Activated naive CD4-positive, alpha-beta T cell treated with anti-CD3 and anti-CD28 coated beads, Interleukin-2, amount 10 ng/mL, durations not matched to agents 7 days and 5 days (primary cell): ENCODE results near the gene SOX8.
"Not testable (repeated sequence)": the region's sequence is repeated elsewhere in the genome, so short reads cannot be mapped to it uniquely, and the experiment has no call there.

Experiments used
- CTCF ChIA-PET: fragments of 350-600 bp; sonication (Branson Sonifier 250); formaldehyde crosslinking; loops from one replicate; lab custom pipeline; 2021; ENCODE audit warnings: antibody characterized with exemption; lab: Charles Lee
- DNase-seq: peaks from one replicate; pipeline ENCODE4 v3.0.0-alpha.2; 2020
- H3K27ac Mint-ChIP-seq: one replicate; pipeline ENCODE4 v1.8.0; 2021; ENCODE audit warnings: mild to moderate bottlenecking, moderate library complexity, mixed read lengths
- H3K27me3 Mint-ChIP-seq: one replicate; pipeline ENCODE4 v1.8.0; 2021; ENCODE audit warnings: mild to moderate bottlenecking, mixed read lengths
- H3K36me3 Mint-ChIP-seq: one replicate; pipeline ENCODE4 v1.8.0; 2021; ENCODE audit warnings: mixed read lengths
- H3K4me1 Mint-ChIP-seq: one replicate; pipeline ENCODE4 v1.8.0; 2021; ENCODE audit warnings: mixed read lengths
- H3K4me3 Mint-ChIP-seq: one replicate; pipeline ENCODE4 v1.8.0; 2021; ENCODE audit warnings: mild to moderate bottlenecking, moderate library complexity, mixed read lengths
- H3K9me3 Mint-ChIP-seq: one replicate; pipeline ENCODE4 v1.8.0; 2021; ENCODE audit warnings: mixed read lengths

Gene SOX8

GRCh38 chr16:1021553-1022160 is 40.1 kb downstream of the SOX8 start:
- CTCF ChIA-PET: no interaction called here
- no peak overlapping the region for H3K4me3 Mint-ChIP-seq
- no peak overlapping the region for H3K27ac Mint-ChIP-seq
- H3K4me1 Mint-ChIP-seq: no peaks in the 10 kb centered on the region
- no peaks in the 10 kb centered on the region for H3K36me3 Mint-ChIP-seq
- H3K27me3 Mint-ChIP-seq: peaks cover 12% of the 10 kb centered on the region
- H3K9me3 Mint-ChIP-seq: no peaks in the 10 kb centered on the region
- DNase-seq: no peak

GRCh38 chr16:1022466-1022865 is 40.9 kb downstream of the SOX8 start:
- Mint-ChIP-seq H3K4me1 (no peaks in the 10 kb centered on the region), H3K27ac (no peak overlapping the region), H3K4me3 (no peak overlapping the region), H3K27me3 (peaks cover 18% of the 10 kb centered on the region), H3K36me3 (no peaks in the 10 kb centered on the region), H3K9me3 (no peaks in the 10 kb centered on the region)
- DNase-seq: no peak
- CTCF ChIA-PET: no interaction called here

GRCh38 chr16:1024138-1024537 is 42.6 kb downstream of the SOX8 start:
- H3K9me3 Mint-ChIP-seq: no peaks in the 10 kb centered on the region
- H3K27me3 Mint-ChIP-seq: peaks cover 23% of the 10 kb centered on the region
- H3K4me3 Mint-ChIP-seq: no peak overlapping the region
- H3K36me3 Mint-ChIP-seq: no peaks in the 10 kb centered on the region
- no peak for DNase-seq
- H3K27ac Mint-ChIP-seq: no peak overlapping the region
- H3K4me1 Mint-ChIP-seq: no peaks in the 10 kb centered on the region
- CTCF ChIA-PET: no interaction called here

- H3K4me3 Mint-ChIP-seq, H3K9me3 Mint-ChIP-seq, H3K27ac Mint-ChIP-seq, CTCF ChIA-PET, H3K36me3 Mint-ChIP-seq, H3K4me1 Mint-ChIP-seq: not testable (repeated sequence)
- H3K27me3 Mint-ChIP-seq: peaks cover 29% of the 10 kb centered on the region
- peak; percentile 45 for DNase-seq
These were observed 43.7 kb downstream of the SOX8 start for GRCh38 chr16:1025183-1025809.

- no peaks in the 10 kb centered on the region for H3K9me3 Mint-ChIP-seq
- H3K36me3 Mint-ChIP-seq: no peaks in the 10 kb centered on the region
- DNase-seq: no peak
- no peaks in the 10 kb centered on the region for H3K4me1 Mint-ChIP-seq
- peaks cover 29% of the 10 kb centered on the region for H3K27me3 Mint-ChIP-seq
- no peak overlapping the region for H3K27ac Mint-ChIP-seq
- H3K4me3 Mint-ChIP-seq: no peak overlapping the region
- CTCF ChIA-PET: no interaction called here
These were observed 44.6 kb downstream of the SOX8 start for GRCh38 chr16:1026057-1026783.

- Mint-ChIP-seq H3K4me1 (no peaks in the 10 kb centered on the region), H3K4me3 (no peak overlapping the region), H3K9me3 (no peaks in the 10 kb centered on the region), H3K36me3 (no peaks in the 10 kb centered on the region), H3K27ac (no peak overlapping the region), H3K27me3 (peaks cover 29% of the 10 kb centered on the region)
- CTCF ChIA-PET: no interaction called here
- DNase-seq: no peak
These were observed 45.4 kb downstream of the SOX8 start for GRCh38 chr16:1026784-1027500.

GRCh38 chr16:1027501-1027815 is 45.9 kb downstream of the SOX8 start:
- H3K27ac Mint-ChIP-seq: no peak overlapping the region
- no peak for DNase-seq
- no peaks in the 10 kb centered on the region for H3K4me1 Mint-ChIP-seq
- peaks cover 29% of the 10 kb centered on the region for H3K27me3 Mint-ChIP-seq
- H3K9me3 Mint-ChIP-seq: no peaks in the 10 kb centered on the region
- H3K36me3 Mint-ChIP-seq: no peaks in the 10 kb centered on the region
- CTCF ChIA-PET: no interaction called here
- H3K4me3 Mint-ChIP-seq: no peak overlapping the region

GRCh38 chr16:1028056-1028455 is 46.5 kb downstream of the SOX8 start:
- Mint-ChIP-seq H3K4me1 (no peaks in the 10 kb centered on the region), H3K9me3 (no peaks in the 10 kb centered on the region), H3K36me3 (no peaks in the 10 kb centered on the region), H3K27ac (no peak overlapping the region), H3K27me3 (peaks cover 29% of the 10 kb centered on the region), H3K4me3 (no peak overlapping the region)
- no peak for DNase-seq
- CTCF ChIA-PET: no interaction called here

- peaks cover 29% of the 10 kb centered on the region for H3K27me3 Mint-ChIP-seq
- CTCF ChIA-PET: no interaction called here
- H3K4me3 Mint-ChIP-seq: no peak overlapping the region
- H3K9me3 Mint-ChIP-seq: no peaks in the 10 kb centered on the region
- DNase-seq: no peak
- H3K27ac Mint-ChIP-seq: no peak overlapping the region
- no peaks in the 10 kb centered on the region for H3K4me1 Mint-ChIP-seq
- H3K36me3 Mint-ChIP-seq: no peaks in the 10 kb centered on the region
These were observed 47.1 kb downstream of the SOX8 start for GRCh38 chr16:1028524-1029258.

GRCh38 chr16:1029259-1029545 is 47.6 kb downstream of the SOX8 start:
- Mint-ChIP-seq H3K4me3 (no peak overlapping the region), H3K9me3 (no peaks in the 10 kb centered on the region), H3K27ac (no peak overlapping the region), H3K36me3 (no peaks in the 10 kb centered on the region), H3K27me3 (peaks cover 29% of the 10 kb centered on the region), H3K4me1 (no peaks in the 10 kb centered on the region)
- DNase-seq: no peak
- CTCF ChIA-PET: no interaction called here

- no peak for DNase-seq
- Mint-ChIP-seq H3K4me1 (no peaks in the 10 kb centered on the region), H3K36me3 (no peaks in the 10 kb centered on the region), H3K9me3 (no peaks in the 10 kb centered on the region), H3K4me3 (no peak overlapping the region), H3K27ac (no peak overlapping the region), H3K27me3 (peaks cover 33% of the 10 kb centered on the region)
- CTCF ChIA-PET: no interaction called here
These were observed 48.9 kb downstream of the SOX8 start for GRCh38 chr16:1030473-1030901.

GRCh38 chr16:1031666-1032065 is 50.1 kb downstream of the SOX8 start:
- H3K9me3 Mint-ChIP-seq: no peaks in the 10 kb centered on the region
- CTCF ChIA-PET: no interaction called here
- H3K27me3 Mint-ChIP-seq: peaks cover 32% of the 10 kb centered on the region
- H3K4me1 Mint-ChIP-seq: no peaks in the 10 kb centered on the region
- H3K36me3 Mint-ChIP-seq: no peaks in the 10 kb centered on the region
- no peak for DNase-seq
- H3K4me3 Mint-ChIP-seq: no peak overlapping the region
- H3K27ac Mint-ChIP-seq: no peak overlapping the region

GRCh38 chr16:1032607-1033006 is 51.0 kb downstream of the SOX8 start:
- Mint-ChIP-seq H3K4me1 (no peaks in the 10 kb centered on the region), H3K27me3 (peaks cover 26% of the 10 kb centered on the region), H3K36me3 (no peaks in the 10 kb centered on the region), H3K27ac (no peak overlapping the region), H3K9me3 (no peaks in the 10 kb centered on the region), H3K4me3 (no peak overlapping the region)
- CTCF ChIA-PET: no interaction called here
- no peak for DNase-seq

GRCh38 chr16:1033128-1033679 is 51.6 kb downstream of the SOX8 start:
- no peaks in the 10 kb centered on the region for H3K36me3 Mint-ChIP-seq
- H3K27me3 Mint-ChIP-seq: peaks cover 23% of the 10 kb centered on the region
- H3K4me1 Mint-ChIP-seq: no peaks in the 10 kb centered on the region
- no peaks in the 10 kb centered on the region for H3K9me3 Mint-ChIP-seq
- H3K27ac Mint-ChIP-seq: no peak overlapping the region
- DNase-seq: no peak
- CTCF ChIA-PET: no interaction called here
- no peak overlapping the region for H3K4me3 Mint-ChIP-seq
